Esophagus muscularis mucosa (tissue), 4 donors: ENCODE measurements around the gene DOK5.

Experiments
- EP300 ChIP-seq: sonication (generic); formaldehyde crosslinking; IDR thresholded peaks from one replicate; pipeline ENCODE4 v1.6.1; 2017; ENCODE audit warnings: antibody characterized with exemption
- POLR2A ChIP-seq: fragments of 450-650 bp; IDR thresholded peaks from one replicate; pipeline ENCODE4 v1.6.1; 2017; ENCODE audit warnings: antibody characterized with exemption, moderate library complexity, mild to moderate bottlenecking, low read depth
- POLR2AphosphoS5 ChIP-seq, 2 donors: sonication (generic); formaldehyde crosslinking; IDR thresholded peaks; one replicate each; pipeline ENCODE4 v1.6.1; 2017; ENCODE audit warnings: antibody characterized with exemption in 2 of 2
- TF ChIP-seq, protein P1 (sequence below), 3 experiments: fragments of 200-600 bp in 2 of 3; fragments of 450-650 bp in 1 of 3; sonication (generic) in 2 of 3; IDR thresholded peaks; one replicate each; pipeline ENCODE4 v1.5.1; 2017 to 2019; ENCODE audit warnings: antibody characterized with exemption in 3 of 3, mild to moderate bottlenecking in 2 of 3, moderate library complexity in 1 of 3

DNA sequence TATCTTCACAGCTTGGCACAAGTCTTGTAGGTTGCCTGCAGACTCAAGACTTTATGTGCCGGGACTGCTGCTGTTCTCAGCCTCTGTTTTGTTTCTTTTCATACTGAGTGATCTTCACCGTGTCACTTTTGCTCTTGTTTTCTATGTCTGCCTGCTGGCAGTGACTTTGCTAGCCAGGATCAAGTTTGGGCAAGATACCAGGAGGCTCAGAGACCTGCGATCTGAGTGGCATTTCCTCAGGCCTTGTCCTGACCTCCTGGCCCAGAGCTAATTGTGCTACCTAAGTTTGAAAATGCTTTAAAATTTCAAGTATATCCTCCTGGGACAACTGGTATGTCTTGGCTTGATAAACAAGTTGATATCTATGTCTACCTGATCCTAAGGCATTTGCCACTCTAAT lies 57.2 kb downstream of the DOK5 start:
- TF ChIP-seq POLR2A: no peak
- TF ChIP-seq, protein P1, sequence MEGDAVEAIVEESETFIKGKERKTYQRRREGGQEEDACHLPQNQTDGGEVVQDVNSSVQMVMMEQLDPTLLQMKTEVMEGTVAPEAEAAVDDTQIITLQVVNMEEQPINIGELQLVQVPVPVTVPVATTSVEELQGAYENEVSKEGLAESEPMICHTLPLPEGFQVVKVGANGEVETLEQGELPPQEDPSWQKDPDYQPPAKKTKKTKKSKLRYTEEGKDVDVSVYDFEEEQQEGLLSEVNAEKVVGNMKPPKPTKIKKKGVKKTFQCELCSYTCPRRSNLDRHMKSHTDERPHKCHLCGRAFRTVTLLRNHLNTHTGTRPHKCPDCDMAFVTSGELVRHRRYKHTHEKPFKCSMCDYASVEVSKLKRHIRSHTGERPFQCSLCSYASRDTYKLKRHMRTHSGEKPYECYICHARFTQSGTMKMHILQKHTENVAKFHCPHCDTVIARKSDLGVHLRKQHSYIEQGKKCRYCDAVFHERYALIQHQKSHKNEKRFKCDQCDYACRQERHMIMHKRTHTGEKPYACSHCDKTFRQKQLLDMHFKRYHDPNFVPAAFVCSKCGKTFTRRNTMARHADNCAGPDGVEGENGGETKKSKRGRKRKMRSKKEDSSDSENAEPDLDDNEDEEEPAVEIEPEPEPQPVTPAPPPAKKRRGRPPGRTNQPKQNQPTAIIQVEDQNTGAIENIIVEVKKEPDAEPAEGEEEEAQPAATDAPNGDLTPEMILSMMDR (IDR thresholded peaks at IDR 0.05): no peak
- TF ChIP-seq POLR2AphosphoS5 (IDR thresholded peaks at IDR 0.05): no peak
- TF ChIP-seq EP300: no peak
